IMR-90 (cell line): ENCODE results near the gene KRT80.

ENCODE experiments used
- BHLHE40 ChIP-seq: fragments of 150-350 bp; IDR thresholded peaks from 2 replicates; pipeline ENCODE4 v1.6.1; 2016; ENCODE audit warnings: mild to moderate bottlenecking, low read depth, low read length
- CEBPB ChIP-seq: IDR thresholded peaks from 2 replicates; pipeline ENCODE4 v1.6.1; 2012; ENCODE audit warnings: low read depth, low read length, improper control_type of control experiment
- MXI1 ChIP-seq: IDR thresholded peaks from 2 replicates; pipeline ENCODE4 v1.6.1; 2012; ENCODE audit warnings: low read depth, mild to moderate bottlenecking, low read length, moderate library complexity, borderline replicate concordance
- POLR2A ChIP-seq: IDR thresholded peaks from 2 replicates; pipeline ENCODE4 v1.6.1; 2012; ENCODE audit warnings: mild to moderate bottlenecking, low read depth, low read length
- RAD21 ChIP-seq: IDR thresholded peaks from 2 replicates; pipeline ENCODE4 v1.6.1; 2012; ENCODE audit warnings: low read length, improper control_type of control experiment
- TF ChIP-seq, protein P1 (sequence below): conservative IDR thresholded peaks from 2 replicates; pipeline ENCODE4 v1.5.1; 2012; ENCODE audit warnings: mild to moderate bottlenecking, low read depth, low read length, improper control_type of control experiment
- TF ChIP-seq, protein P2 (sequence below): fragments of 150-350 bp; IDR thresholded peaks from 2 replicates; pipeline ENCODE4 v1.6.1; 2016; ENCODE audit warnings: low read depth, mild to moderate bottlenecking, low read length, moderate library complexity, borderline replicate concordance

DNA sequence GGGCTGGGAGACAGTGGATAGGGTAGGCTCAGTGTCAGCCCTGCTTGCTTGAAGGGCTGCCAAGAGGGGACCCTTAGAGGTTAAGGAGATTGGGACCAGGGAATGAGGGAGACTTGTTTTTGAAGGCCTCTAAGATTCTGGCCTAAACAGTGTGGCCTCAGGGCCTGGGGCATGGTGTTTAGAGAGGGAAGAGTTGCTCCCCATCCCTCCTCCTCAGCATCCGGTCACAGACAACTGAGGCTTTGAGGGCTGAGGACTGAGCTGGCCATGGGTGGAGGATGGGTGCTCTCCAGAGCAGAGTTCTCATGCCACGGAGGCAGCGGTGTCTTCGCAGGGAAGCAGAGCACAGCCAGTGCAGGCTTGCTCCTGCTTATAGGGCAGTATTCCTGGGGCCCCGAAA is 49.4 kb downstream of the KRT80 start:
- TF ChIP-seq, protein P1, sequence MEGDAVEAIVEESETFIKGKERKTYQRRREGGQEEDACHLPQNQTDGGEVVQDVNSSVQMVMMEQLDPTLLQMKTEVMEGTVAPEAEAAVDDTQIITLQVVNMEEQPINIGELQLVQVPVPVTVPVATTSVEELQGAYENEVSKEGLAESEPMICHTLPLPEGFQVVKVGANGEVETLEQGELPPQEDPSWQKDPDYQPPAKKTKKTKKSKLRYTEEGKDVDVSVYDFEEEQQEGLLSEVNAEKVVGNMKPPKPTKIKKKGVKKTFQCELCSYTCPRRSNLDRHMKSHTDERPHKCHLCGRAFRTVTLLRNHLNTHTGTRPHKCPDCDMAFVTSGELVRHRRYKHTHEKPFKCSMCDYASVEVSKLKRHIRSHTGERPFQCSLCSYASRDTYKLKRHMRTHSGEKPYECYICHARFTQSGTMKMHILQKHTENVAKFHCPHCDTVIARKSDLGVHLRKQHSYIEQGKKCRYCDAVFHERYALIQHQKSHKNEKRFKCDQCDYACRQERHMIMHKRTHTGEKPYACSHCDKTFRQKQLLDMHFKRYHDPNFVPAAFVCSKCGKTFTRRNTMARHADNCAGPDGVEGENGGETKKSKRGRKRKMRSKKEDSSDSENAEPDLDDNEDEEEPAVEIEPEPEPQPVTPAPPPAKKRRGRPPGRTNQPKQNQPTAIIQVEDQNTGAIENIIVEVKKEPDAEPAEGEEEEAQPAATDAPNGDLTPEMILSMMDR, result no peak
- TF ChIP-seq, protein P2, sequence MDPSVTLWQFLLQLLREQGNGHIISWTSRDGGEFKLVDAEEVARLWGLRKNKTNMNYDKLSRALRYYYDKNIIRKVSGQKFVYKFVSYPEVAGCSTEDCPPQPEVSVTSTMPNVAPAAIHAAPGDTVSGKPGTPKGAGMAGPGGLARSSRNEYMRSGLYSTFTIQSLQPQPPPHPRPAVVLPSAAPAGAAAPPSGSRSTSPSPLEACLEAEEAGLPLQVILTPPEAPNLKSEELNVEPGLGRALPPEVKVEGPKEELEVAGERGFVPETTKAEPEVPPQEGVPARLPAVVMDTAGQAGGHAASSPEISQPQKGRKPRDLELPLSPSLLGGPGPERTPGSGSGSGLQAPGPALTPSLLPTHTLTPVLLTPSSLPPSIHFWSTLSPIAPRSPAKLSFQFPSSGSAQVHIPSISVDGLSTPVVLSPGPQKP, result no peak
- TF ChIP-seq POLR2A (no peak), CEBPB (no peak), RAD21 (no peak), MXI1 (no peak), BHLHE40 (no peak)
